Neural cell (in vitro differentiated cells): Measurements from ENCODE around the gene CDH12. TPM values are rescaled to one million over a fixed set of nuclear protein-coding genes. Genes with fewer than 3 reads are reported as not detected.

Experiments
- H2AFZ ChIP-seq: fragments of 200-600, 300-800 bp; sonication (generic), shearing (Covaris generic); 2 replicates; pipeline ENCODE4 v1.6.0; 2014; ENCODE audit warnings: low read depth, mild to moderate bottlenecking, antibody characterized with exemption, low read length, moderate library complexity
- H3F3A ChIP-seq: fragments of 200-600 bp; shearing (Covaris generic); 2 replicates; pipeline ENCODE4 v1.6.1; 2016; ENCODE audit warnings: mild to moderate bottlenecking, moderate library complexity, mixed read lengths, antibody characterized with exemption, low read length; ENCODE audit not compliant: insufficient read depth, poor library complexity, severe bottlenecking
- H3K27ac ChIP-seq: fragments of 200-600, 300-800 bp; sonication (generic), shearing (Covaris generic); 2 replicates; pipeline ENCODE4 v1.5.1; 2014; ENCODE audit warnings: mild to moderate bottlenecking, low read length, moderate library complexity
- H3K27me3 ChIP-seq: fragments of 300-800, 200-600 bp; sonication (generic), shearing (Covaris generic); 2 replicates; pipeline ENCODE4 v1.6.0; 2014; ENCODE audit warnings: mild to moderate bottlenecking, low read depth, low read length, moderate library complexity; ENCODE audit not compliant: insufficient read depth
- H3K36me3 ChIP-seq: fragments of 300-800, 200-600 bp; sonication (generic), shearing (Covaris generic); 2 replicates; pipeline ENCODE4 v1.5.1; 2014; ENCODE audit warnings: mild to moderate bottlenecking, antibody characterized with exemption, low read length, moderate library complexity; ENCODE audit not compliant: insufficient read depth
- H3K4me2 ChIP-seq: fragments of 300-800, 200-600 bp; sonication (generic), shearing (Covaris generic); 2 replicates; pipeline ENCODE4 v1.6.0; 2014; ENCODE audit warnings: mild to moderate bottlenecking, low read length
- H3K4me3 ChIP-seq: fragments of 300-800, 200-600 bp; sonication (generic), shearing (Covaris generic); 2 replicates; pipeline ENCODE4 v1.5.1; 2014; ENCODE audit warnings: mild to moderate bottlenecking, low read length, moderate library complexity
- H3K79me2 ChIP-seq: fragments of 200-600 bp; shearing (Covaris generic); replicated peaks from 2 replicates; pipeline ENCODE4 v1.6.0; 2014; ENCODE audit warnings: mild to moderate bottlenecking, low read length, moderate library complexity; ENCODE audit not compliant: insufficient read depth
- H3K9ac ChIP-seq: fragments of 300-800, 200-600 bp; sonication (generic), shearing (Covaris generic); 2 replicates; pipeline ENCODE4 v1.6.1; 2016; ENCODE audit warnings: mild to moderate bottlenecking, low read length, mixed read lengths
- H3K9me2 ChIP-seq: fragments of 200-600 bp; shearing (Covaris generic); 2 replicates; pipeline ENCODE4 v1.6.1; 2016; ENCODE audit warnings: mild to moderate bottlenecking, low read length, mixed read lengths; ENCODE audit not compliant: insufficient read depth
- H3K9me3 ChIP-seq: fragments of 200-600, 300-800 bp; sonication (generic), shearing (Covaris generic); 2 replicates; pipeline ENCODE4 v1.6.1; 2016; ENCODE audit warnings: mild to moderate bottlenecking, mixed run types, low read length, moderate library complexity, mixed read lengths
- H4K20me1 ChIP-seq: fragments of 200-600 bp; shearing (Covaris generic); 2 replicates; pipeline ENCODE4 v1.6.1; 2016; ENCODE audit warnings: mild to moderate bottlenecking, mixed run types; ENCODE audit not compliant: insufficient read depth
- CTCF ChIP-seq: fragments of 450-650 bp; IDR thresholded peaks from 2 replicates; pipeline ENCODE4 v1.5.1; 2014; ENCODE audit warnings: antibody characterized with exemption, mild to moderate bottlenecking, moderate library complexity; ENCODE audit not compliant: poor library complexity, severe bottlenecking
- EP300 ChIP-seq: fragments of 450-650 bp; conservative IDR thresholded peaks from 2 replicates; pipeline ENCODE4 v1.6.1; 2014; ENCODE audit warnings: antibody characterized with exemption, mild to moderate bottlenecking, moderate library complexity; ENCODE audit not compliant: poor library complexity, severe bottlenecking
- EZH2 ChIP-seq: fragments of 200-600, 300-800 bp; shearing (Covaris generic), sonication (generic); IDR thresholded peaks from 2 replicates; pipeline ENCODE4 v1.6.1; 2014; ENCODE audit warnings: antibody characterized with exemption, low read length, borderline replicate concordance, mild to moderate bottlenecking; ENCODE audit not compliant: insufficient read depth, poor library complexity, severe bottlenecking
- MXI1 ChIP-seq: fragments of 450-650 bp; conservative IDR thresholded peaks from 2 replicates; pipeline ENCODE4 v1.6.1; 2014; ENCODE audit warnings: antibody characterized with exemption, mild to moderate bottlenecking; ENCODE audit not compliant: poor library complexity, severe bottlenecking
- POLR2AphosphoS5 ChIP-seq: IDR thresholded peaks from 2 replicates; pipeline ENCODE4 v1.6.1; 2012
- RAD21 ChIP-seq: fragments of 450-650 bp; conservative IDR thresholded peaks from 2 replicates; pipeline ENCODE4 v1.6.1; 2014; ENCODE audit warnings: antibody characterized with exemption, mild to moderate bottlenecking, moderate library complexity
- REST ChIP-seq: IDR thresholded peaks from 2 replicates; pipeline ENCODE4 v1.6.1; 2012; ENCODE audit warnings: borderline replicate concordance
- SMC3 ChIP-seq: fragments of 450-650 bp; conservative IDR thresholded peaks from 2 replicates; pipeline ENCODE4 v1.6.1; 2014; ENCODE audit warnings: antibody characterized with exemption, mild to moderate bottlenecking, moderate library complexity; ENCODE audit not compliant: poor library complexity
- TAF1 ChIP-seq: IDR thresholded peaks from 2 replicates; pipeline ENCODE4 v1.6.1; 2012; ENCODE audit warnings: low read depth
- polyA plus RNA-seq: library from polyadenylated mRNA; depleted of rRNA; stranded (reverse); fragments of >200 nt; gene quantifications from 2 replicates; pipeline ENCODE4 v1.2.3, GENCODE V29; 2014

Gene CDH12
- polyA plus RNA-seq, 1 donor from 2014 or later: 2.1 TPM

GRCh38 chr5:22708770-22709328, 144.3 kb downstream of the CDH12 start:
- Histone ChIP-seq H2AFZ (no peak overlapping the region), H3K9me3 (no peaks in the 10 kb centered on the region), H3F3A (no peaks in the 10 kb centered on the region), H3K9ac (no peak overlapping the region), H3K79me2 (no peaks in the 10 kb centered on the region), H3K4me2 (no peak overlapping the region), H3K27me3 (no peaks in the 10 kb centered on the region), H3K36me3 (no peaks in the 10 kb centered on the region), H3K9me2 (no peaks in the 10 kb centered on the region), H4K20me1 (no peaks in the 10 kb centered on the region), H3K4me3 (no peak overlapping the region), H3K27ac (no peak overlapping the region)
- TF ChIP-seq EZH2: no peak
- TF ChIP-seq TAF1: no peak
- no peak for TF ChIP-seq SMC3
- TF ChIP-seq MXI1: no peak
- TF ChIP-seq EP300: no peak
- TF ChIP-seq POLR2AphosphoS5: no peak
- TF ChIP-seq REST: no peak
- TF ChIP-seq RAD21: no peak
- TF ChIP-seq CTCF: no peak

GRCh38 chr5:22706901-22707300, 146.2 kb downstream of the CDH12 start:
- no peaks in the 10 kb centered on the region for H3K9me2 ChIP-seq
- TF ChIP-seq POLR2AphosphoS5: no peak
- TF ChIP-seq TAF1: no peak
- TF ChIP-seq EP300: no peak
- TF ChIP-seq CTCF: no peak
- no peak for TF ChIP-seq SMC3
- no peaks in the 10 kb centered on the region for H3K9me3 ChIP-seq

More at GRCh38 chr5:22706901-22707300, 146.2 kb downstream of the CDH12 start:
- H2AFZ ChIP-seq: no peak overlapping the region
- no peaks in the 10 kb centered on the region for H3K36me3 ChIP-seq
- no peak overlapping the region for H3K27ac ChIP-seq
- H3K27me3 ChIP-seq: no peaks in the 10 kb centered on the region
- H3K4me3 ChIP-seq: no peak overlapping the region
- H3K4me2 ChIP-seq: no peak overlapping the region
- H3F3A ChIP-seq: no peaks in the 10 kb centered on the region
- H3K79me2 ChIP-seq: no peaks in the 10 kb centered on the region
- H3K9ac ChIP-seq: no peak overlapping the region
- H4K20me1 ChIP-seq: no peaks in the 10 kb centered on the region
